Ovary (tissue), 9 donors: ENCODE data around the gene CLASP1. TPM values are rescaled to one million over a fixed set of nuclear protein-coding genes. Genes with fewer than 3 reads are reported as not detected.
"Not testable (repeated sequence)": the region's sequence is repeated elsewhere in the genome, so short reads cannot be mapped to it uniquely, and the experiment has no call there.

Experiments used
- DNase-seq, 5 donors: peaks; one replicate each; pipeline ENCODE4 v3.0.0-alpha.2; 2019 to 2020
- H3K27ac ChIP-seq, 2 donors: fragments of 200-600 bp; one replicate each; pipeline versions ENCODE4 v1.5.1 to v1.8.0; 2019 to 2022
- H3K27me3 ChIP-seq: fragments of 200-600 bp; one replicate; pipeline ENCODE4 v1.8.0; 2022
- H3K36me3 ChIP-seq: fragments of 200-600 bp; sonication (generic); one replicate; pipeline ENCODE4 v1.5.1; 2019
- H3K4me1 ChIP-seq: one replicate; pipeline ENCODE4 v1.8.1; 2013; ENCODE audit warnings: mild to moderate bottlenecking, moderate library complexity; ENCODE audit not compliant: insufficient read depth
- H3K4me3 ChIP-seq: fragments of 200-600 bp; sonication (generic); one replicate; pipeline ENCODE4 v1.5.1; 2017
- H3K9me3 ChIP-seq, 2 donors: fragments of 200-600 bp in 1 of 2; sonication (generic) in 1 of 2; one replicate each; pipeline versions ENCODE4 v1.5.1 to v1.8.1; 2013 to 2019; ENCODE audit warnings: mild to moderate bottlenecking in 1 of 2, moderate library complexity in 1 of 2
- CTCF ChIP-seq, 3 donors: fragments of 450-650 bp in 2 of 3; fragments of 200-600 bp in 1 of 3; IDR thresholded peaks; one replicate each; pipeline versions ENCODE4 v1.5.1 to v1.8.0; 2016 to 2022; ENCODE audit warnings: antibody characterized with exemption in 3 of 3, mild to moderate bottlenecking in 1 of 3
- EP300 ChIP-seq: sonication (generic); formaldehyde crosslinking; IDR thresholded peaks from one replicate; pipeline ENCODE4 v1.6.1; 2017; ENCODE audit warnings: antibody characterized with exemption
- POLR2A ChIP-seq: fragments of 450-650 bp; IDR thresholded peaks from one replicate; pipeline ENCODE4 v1.6.1; 2017; ENCODE audit warnings: antibody characterized with exemption, mild to moderate bottlenecking, moderate library complexity
- WGBS, 3 donors: extraction: QIAGEN DNeasy Blood & Tissue Kit in 1 of 3; methylation state at CpG; one replicate each; pipeline versions ENCODE4 v1.1.5 to v1.1.7; 2013 to 2017; 5-methylcytosine and 5-hydroxymethylcytosine counted together
- intact Hi-C, 4 donors: fragments of 100-400 bp; cut with DNase I; formaldehyde crosslinking; loops; one replicate each; pipeline versions ENCODE4 v1.11.0 to v1.15.1; 2022 to 2023
- polyA plus RNA-seq, 2 donors: library from polyadenylated mRNA; stranded (reverse); fragments of 200-250 nt in 1 of 2; fragments of 350-450 nt in 1 of 2; fragmentation: Illumina TruSeq in 1 of 2; extraction: RNeasy Lipid Tissue Mini Kit (QIAGEN cat#74804) in 1 of 2; gene quantifications; one replicate each; pipeline ENCODE4 v1.2.3, GENCODE V29; 2013 to 2014
- total RNA-seq, 7 donors: library from RNA; depleted of rRNA in 2 of 7; stranded (reverse); fragments of >200 nt in 2 of 7; fragmentation: NEBNext Ultra II Directional in 3 of 7; extraction: Animal tissue kit (Norgen Biotek cat#: 25700) in 3 of 7; gene quantifications; one replicate each; pipeline versions ENCODE4 v1.1.0 to v1.2.4, GENCODE V29; 2016 to 2023
- donor health status: DM: no; HTN: no; CAD: no; lungs with moderate emphysema.
- donor health status: DM: no; HTN: no; CAD: no.
- donor health status: Bipolar disorder and iron deficiency.
- donor health status: DM: yes; HTN: yes; CAD: no.
- donor health status: DM: no; HTN: no; CAD: no.
- donor health status: DM: yes; HTN: yes; CAD: no.

CLASP1 gene
- total and polyA plus RNA-seq, 9 donors: 15.8 to 58.7 (median 47.9) TPM

- DNase-seq: no peak
- 94 to 98% (median 95%) methylated on average over 8 of the region's 8 CpGs for WGBS, 3 donors
- TF ChIP-seq EP300: no peak
- TF ChIP-seq CTCF (IDR thresholded peaks at IDR 0.05): no peak
- TF ChIP-seq POLR2A: no peak
- H3K27me3 ChIP-seq: no peaks in the 10 kb centered on the region
- H3K27ac ChIP-seq: no peak overlapping the region
- H3K4me3 ChIP-seq: no peak overlapping the region
- H3K4me1 ChIP-seq: no peaks in the 10 kb centered on the region
- no peaks in the 10 kb centered on the region for H3K36me3 ChIP-seq
- intact Hi-C loops: no loop called here
- H3K9me3 ChIP-seq: no peaks in the 10 kb centered on the region
Observed at GRCh38 chr2:121326628-121327027, 322.6 kb downstream of the CLASP1 start.

- intact Hi-C loops: no loop called here
- 92 to 94% (median 93%) methylated on average over 7 of the region's 7 CpGs for WGBS, 3 donors
- no peak for DNase-seq
- no peak for TF ChIP-seq EP300
- no peak for TF ChIP-seq CTCF (IDR thresholded peaks at IDR 0.05)
- TF ChIP-seq POLR2A: no peak
- Histone ChIP-seq H3K27ac (no peak overlapping the region), H3K27me3 (no peaks in the 10 kb centered on the region), H3K9me3 (no peaks in the 10 kb centered on the region), H3K4me1 (no peaks in the 10 kb centered on the region), H3K36me3 (no peaks in the 10 kb centered on the region), H3K4me3 (no peak overlapping the region)
Observed at GRCh38 chr2:121324601-121325000, 324.7 kb downstream of the CLASP1 start.

GRCh38 chr2:121321476-121321875 lies 327.8 kb downstream of the CLASP1 start:
- Histone ChIP-seq H3K4me1 (no peaks in the 10 kb centered on the region), H3K9me3 (no peaks in the 10 kb centered on the region), H3K27me3 (no peaks in the 10 kb centered on the region), H3K27ac (no peak overlapping the region), H3K4me3 (no peak overlapping the region), H3K36me3 (no peaks in the 10 kb centered on the region)
- intact Hi-C loops: no loop called here
- WGBS, 3 donors: 75 to 86% (median 80%) methylated on average over 8 of the region's 8 CpGs
- no peak for DNase-seq
- TF ChIP-seq POLR2A (no peak), CTCF (IDR thresholded peaks at IDR 0.05) (no peak), EP300 (no peak)

- 67 to 75% (median 68%) methylated on average over 3 of the region's 3 CpGs for WGBS, 3 donors
- Histone ChIP-seq H3K27ac (no peak overlapping the region), H3K36me3 (no peaks in the 10 kb centered on the region), H3K4me1 (no peaks in the 10 kb centered on the region), H3K4me3 (no peak overlapping the region), H3K9me3 (no peaks in the 10 kb centered on the region), H3K27me3 (no peaks in the 10 kb centered on the region)
- TF ChIP-seq POLR2A (no peak), CTCF (IDR thresholded peaks at IDR 0.05) (no peak), EP300 (no peak)
- intact Hi-C loops: no loop called here
- DNase-seq: no peak
Observed at GRCh38 chr2:121319941-121320340, 329.3 kb downstream of the CLASP1 start.

- no peak overlapping the region for H3K27ac ChIP-seq
- no peaks in the 10 kb centered on the region for H3K9me3 ChIP-seq
- intact Hi-C loops: no loop called here
- no peak for DNase-seq
- no peaks in the 10 kb centered on the region for H3K36me3 ChIP-seq
- TF ChIP-seq POLR2A: no peak
- TF ChIP-seq CTCF (IDR thresholded peaks at IDR 0.05): no peak
- TF ChIP-seq EP300: no peak
- H3K4me3 ChIP-seq: no peak overlapping the region
- WGBS, 3 donors: 71 to 85% (median 78%) methylated on average over 7 of the region's 7 CpGs
- H3K4me1 ChIP-seq: no peaks in the 10 kb centered on the region
- H3K27me3 ChIP-seq: no peaks in the 10 kb centered on the region
Observed at GRCh38 chr2:121316986-121317385, 332.3 kb downstream of the CLASP1 start.

- H3K27ac ChIP-seq, H3K36me3 ChIP-seq, H3K4me3 ChIP-seq, DNase-seq, H3K4me1 ChIP-seq, intact Hi-C loops, H3K27me3 ChIP-seq, H3K9me3 ChIP-seq: not testable (repeated sequence)
- 80 to 86% (median 85%) methylated on average over 15 of the region's 15 CpGs for whole genome bisulfite sequencing, 3 donors
Observed at GRCh38 chr2:121313701-121314100, 335.6 kb downstream of the CLASP1 start.
